HG03039 (cell line): Measurements from ENCODE around the gene FATE1.

Source experiments
- ATAC-seq: cut with Tn5 transposase; IDR thresholded peaks from one replicate; pipeline ENCODE4 v1.9.1; 2021; ENCODE audit warnings: mild to moderate bottlenecking, moderate library complexity; ENCODE audit not compliant: unreplicated experiment

FATE1 gene

DNA sequence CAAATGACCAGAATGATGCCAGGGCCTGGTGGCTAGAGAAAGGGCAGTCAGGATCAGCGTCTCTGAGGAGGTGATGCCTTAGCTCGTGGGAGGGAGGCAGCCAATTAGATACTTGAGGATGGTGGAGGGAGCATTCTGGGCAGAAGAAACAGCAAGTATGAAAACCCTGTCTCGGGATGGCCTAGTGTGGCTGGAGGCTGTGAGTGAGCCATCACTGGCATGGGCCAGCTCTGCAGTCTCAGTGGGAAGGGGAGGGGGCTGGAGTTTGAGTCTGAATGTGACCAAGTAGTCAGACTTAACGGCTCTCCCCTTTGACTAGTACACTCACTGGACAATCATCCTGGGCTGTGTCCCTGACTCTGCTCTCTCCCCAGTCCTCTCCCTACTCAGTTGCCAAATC is 25.8 kb downstream of the FATE1 start:
- ATAC-seq, result no peak

DNA sequence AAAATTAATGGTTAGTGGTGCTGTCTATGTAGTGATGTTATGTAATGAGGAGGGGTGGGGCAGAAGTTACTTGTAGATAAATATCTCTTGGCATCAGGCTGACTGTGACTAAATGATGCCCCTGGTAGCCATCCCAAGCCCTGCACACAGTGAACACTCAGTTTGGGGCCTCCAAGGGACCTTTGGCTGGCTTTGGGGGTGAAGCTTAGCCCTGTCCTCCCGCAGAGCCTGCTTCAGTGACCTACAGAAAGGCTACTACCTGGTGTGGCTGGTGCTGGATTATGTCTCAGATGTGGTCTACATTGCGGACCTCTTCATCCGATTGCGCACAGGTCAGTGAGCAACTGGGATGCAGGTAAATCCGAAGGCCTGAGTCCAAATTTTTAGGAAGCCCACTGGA is 26.5 kb downstream of the FATE1 start:
- no peak for ATAC-seq

DNA sequence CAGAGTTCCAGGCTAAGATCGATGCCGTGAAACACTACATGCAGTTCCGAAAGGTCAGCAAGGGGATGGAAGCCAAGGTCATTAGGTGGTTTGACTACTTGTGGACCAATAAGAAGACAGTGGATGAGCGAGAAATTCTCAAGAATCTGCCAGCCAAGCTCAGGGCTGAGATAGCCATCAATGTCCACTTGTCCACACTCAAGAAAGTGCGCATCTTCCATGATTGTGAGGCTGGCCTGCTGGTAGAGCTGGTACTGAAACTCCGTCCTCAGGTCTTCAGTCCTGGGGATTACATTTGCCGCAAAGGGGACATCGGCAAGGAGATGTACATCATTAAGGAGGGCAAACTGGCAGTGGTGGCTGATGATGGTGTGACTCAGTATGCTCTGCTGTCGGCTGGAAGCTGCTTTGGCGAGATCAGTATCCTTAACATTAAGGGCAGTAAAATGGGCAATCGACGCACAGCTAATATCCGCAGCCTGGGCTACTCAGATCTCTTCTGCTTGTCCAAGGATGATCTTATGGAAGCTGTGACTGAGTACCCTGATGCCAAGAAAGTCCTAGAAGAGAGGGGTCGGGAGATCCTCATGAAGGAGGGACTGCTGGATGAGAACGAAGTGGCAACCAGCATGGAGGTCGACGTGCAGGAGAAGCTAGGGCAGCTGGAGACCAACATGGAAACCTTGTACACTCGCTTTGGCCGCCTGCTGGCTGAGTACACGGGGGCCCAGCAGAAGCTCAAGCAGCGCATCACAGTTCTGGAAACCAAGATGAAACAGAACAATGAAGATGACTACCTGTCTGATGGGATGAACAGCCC is 28.0 kb downstream of the FATE1 start:
- no peak for ATAC-seq

DNA sequence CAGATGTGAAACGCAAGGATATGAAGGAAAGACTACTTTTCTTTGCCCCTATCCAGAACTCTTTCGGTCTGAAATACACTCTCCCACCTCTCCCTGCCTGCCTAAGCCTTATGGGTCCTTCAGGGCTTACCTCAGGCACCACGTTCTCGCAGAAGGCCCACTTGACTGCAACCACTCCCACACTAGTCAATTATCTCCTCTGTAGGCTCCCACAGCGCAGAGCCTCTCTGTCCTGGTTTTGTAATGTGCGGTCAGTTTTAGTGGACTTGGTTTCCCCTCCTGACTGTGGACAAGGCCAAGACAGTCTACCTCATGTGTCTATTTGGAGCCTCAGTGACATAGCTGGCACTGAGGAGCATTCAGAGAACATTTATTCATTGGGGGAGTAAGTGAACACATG is 29.8 kb downstream of the FATE1 start:
- ATAC-seq, result no peak

DNA sequence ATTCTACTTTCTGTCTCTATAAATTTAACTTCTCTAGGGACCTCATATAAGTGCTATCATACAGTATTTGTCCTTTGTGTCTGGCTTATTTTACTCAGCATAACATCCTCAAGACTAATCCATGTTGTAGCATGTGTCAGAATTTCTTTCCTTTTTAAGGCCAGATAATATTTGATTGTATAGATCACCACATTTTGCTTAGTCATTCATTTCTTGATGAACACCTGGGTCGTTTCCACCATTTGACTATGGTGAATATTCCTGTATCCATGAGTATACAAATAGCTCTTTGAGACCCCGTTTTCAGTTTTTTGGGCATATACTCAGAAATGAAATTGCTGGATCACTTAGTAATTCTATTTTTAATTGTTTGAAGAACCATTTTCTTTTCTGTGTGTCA is 30.7 kb downstream of the FATE1 start:
- ATAC-seq, result no peak

DNA sequence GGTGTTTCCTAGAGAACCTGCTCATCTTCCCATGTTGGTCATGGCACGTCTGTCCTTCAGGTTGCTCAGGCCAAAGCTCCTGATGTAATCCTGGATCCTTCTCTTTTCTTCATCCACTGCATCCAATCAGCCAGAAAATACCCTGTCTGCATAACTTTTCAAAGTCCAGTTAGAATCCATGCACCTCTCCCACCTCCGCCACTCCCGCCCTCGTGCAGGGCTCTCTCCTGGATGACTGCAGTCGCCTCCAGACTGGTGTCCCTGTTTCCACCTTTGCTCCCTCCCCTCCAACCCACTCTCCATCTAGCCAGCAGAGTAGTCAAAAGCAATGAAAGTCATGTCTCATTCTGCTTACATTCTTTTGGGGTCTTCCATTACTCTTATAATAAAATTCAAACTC is 34.7 kb downstream of the FATE1 start:
- no peak for ATAC-seq

DNA sequence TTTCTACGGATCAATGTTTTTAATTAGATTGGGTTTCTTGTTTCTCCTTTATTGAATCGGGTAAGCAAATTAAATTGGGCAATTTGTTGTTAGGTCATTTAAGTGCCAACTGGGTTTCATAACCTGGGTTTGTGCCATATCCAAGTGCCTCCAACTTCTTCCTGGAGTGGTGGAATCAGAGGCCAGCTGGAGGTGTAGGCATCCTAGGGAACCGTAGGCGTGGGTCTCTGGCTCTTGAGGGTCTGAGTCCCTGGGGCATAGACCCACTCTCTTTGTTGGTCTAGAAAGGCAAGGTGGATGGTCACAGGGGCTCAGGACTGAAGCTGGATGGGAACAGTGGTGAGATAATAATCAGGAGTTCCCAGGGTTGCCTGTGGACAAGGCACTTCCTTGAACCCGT is 37.0 kb downstream of the FATE1 start:
- ATAC-seq, result no peak

DNA sequence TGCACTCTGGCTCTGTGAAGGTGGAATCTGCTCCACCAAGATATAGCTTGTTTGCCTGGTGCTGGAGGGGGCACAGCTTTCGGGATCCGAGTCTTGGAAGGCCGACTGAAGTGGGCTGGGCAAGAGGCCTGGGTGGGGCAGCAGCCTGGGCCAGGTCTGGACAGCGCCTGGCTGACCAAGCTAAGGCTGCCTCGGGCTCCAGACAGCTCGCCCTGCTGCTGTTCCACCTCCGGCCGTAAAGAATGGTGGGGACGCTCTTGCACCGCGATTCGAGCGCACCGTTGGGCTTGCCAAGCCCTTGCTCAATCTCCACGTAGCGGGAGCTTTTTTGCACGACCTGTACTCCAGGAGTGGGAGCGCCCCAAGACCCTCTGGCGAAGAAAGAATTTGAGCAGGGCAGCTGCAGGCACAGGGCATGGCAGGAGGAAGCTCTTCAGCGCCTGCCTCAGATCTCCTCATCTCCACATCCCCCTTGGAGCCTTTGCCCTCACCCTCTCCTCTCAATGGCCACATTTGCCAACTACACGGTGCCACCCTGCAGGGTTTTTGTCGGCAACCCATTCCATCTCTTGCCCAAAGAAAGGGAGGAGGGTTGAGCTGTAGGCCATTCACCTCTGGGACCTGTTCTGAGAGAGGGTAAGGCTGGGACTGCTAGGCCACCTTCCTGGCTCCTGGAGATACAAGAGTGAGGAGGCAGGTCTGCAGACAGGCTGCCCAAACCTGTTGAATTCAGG is 37.6 kb downstream of the FATE1 start:
- ATAC-seq, result peak; percentile 71

DNA sequence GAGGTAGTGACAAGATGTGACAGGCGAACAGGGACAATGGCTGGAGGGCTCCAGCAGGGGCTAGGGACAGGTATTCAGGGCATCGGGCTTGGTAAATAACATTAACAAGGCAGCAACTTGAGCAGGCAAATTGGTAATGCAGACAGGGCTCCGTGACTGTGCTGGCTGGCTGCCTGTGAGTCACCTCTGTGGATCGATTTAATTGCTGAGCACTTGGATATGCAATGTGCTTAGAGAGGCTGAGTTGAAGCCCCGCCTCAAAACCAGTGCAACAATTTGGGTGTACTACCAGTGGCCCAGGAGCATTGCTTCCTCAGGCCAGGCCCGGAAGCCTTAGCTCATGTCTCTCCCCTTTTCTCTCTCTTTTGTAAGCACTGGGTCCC is 38.2 kb downstream of the FATE1 start:
- no peak for ATAC-seq

DNA sequence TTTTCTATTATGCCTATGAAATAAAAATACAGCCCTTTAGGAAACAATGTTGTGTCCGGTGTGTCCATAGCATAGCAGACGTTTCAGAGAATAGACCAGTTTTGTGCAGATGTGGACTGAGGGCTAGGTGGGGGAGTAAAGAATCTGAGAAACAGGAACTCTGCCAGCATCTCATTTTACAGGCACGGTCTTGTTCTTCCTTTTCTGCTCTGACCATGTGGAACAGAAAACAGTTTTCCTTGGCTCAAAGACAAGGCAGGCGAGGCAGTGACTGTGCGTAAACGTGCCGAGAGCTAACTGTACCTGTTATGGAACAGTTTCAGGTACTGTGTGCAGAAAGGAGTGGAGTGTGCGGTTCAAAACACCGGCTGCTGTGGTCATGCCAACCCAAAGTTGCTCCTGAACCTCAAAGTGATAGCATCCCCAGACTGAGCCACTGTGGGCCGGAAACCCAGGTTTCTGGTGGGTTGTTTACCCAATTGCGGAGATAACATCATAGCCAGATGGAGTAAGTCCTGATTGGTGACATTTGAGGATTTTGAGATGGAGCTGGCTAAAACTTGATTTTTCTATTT is 38.9 kb downstream of the FATE1 start:
- ATAC-seq, result no peak

DNA sequence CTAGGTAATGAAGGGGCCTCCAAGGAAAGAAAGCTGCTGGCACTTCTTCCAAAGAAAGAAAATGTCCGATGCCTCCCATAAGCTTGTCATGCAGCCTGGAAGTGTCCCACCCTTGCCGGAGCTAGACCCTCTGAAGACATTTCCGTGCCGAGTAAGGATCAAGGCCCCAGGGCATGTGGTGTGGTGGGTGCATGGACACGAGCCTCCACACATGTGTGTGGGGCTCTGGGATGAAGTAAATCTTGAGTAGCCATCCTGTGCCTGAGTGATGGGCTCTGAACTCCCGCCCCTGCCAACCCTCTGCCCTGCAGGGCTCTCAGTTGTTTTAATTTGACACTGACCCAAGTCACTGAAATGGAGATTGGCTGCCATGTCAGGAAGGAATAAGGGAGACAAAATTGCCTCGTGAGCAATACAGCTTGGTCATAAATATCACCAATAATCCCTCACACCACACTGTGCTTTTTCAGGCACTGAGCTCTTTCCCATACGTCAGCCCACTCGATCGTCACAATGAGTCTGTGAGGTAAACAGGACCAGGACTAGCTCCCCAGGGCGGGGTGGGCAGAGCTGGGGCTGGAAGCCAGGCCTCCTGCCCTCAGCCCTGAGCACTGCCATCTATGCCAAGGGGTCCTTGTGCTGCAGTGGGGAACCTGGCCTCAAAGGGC is 43.3 kb downstream of the FATE1 start:
- ATAC-seq, result no peak

DNA sequence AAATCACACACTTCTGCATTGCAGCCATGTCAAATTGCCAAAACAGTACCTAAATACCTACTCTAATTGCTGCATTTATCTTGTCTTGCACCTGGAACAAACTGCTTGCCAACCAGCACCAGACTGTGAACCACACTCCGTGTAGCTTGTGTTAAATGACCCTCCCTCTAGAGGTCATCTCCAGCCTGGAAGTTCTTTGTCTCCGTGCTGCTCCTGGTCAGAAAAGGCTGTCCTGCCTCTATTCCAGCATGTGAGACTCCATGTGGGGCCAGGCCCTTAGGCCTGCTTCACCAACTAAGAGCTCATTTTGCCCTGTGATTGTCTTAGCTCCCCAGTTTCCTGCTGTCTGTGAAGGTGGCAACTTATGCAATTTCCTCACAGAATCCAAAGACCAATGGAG is 47.0 kb downstream of the FATE1 start:
- ATAC-seq, result no peak

DNA sequence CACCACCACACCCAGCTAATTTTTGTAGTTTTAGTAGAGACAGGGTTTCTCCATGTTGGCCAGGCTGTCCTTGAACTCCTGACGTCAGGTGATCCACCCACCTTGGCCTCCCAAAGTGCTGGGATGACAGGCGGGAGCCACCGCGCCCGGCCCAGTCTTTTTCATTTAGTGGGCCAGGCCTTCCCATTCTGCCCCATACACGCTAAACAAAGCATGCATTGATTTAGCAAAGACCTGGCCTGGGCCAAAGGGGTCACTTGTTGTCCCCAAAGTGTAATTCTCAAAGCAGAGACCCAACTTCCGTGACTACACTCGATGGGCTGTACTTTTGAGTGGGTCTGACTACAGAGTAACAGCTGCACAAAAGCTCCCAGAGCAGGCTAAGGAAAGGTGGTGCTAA is 47.9 kb downstream of the FATE1 start:
- ATAC-seq, result no peak

DNA sequence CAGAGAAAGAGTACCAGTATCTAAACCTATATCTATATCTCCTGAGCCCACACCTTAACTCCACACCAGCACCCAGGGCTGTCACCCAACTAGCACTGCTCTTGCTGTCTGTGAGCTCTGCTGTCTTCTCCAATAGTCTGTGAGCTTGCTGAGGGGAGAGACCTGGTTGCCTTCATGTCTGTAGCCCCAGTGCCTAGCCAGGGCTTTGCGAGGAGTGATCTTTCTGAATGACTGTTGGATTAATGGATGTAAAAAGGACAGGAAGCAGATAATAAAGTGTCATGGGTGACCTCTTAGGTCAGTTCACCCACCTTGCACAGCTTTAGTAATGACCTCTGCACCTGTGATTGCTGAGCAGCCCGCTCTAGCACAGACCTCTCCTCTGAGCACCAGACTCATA is 49.2 kb downstream of the FATE1 start:
- no peak for ATAC-seq

DNA sequence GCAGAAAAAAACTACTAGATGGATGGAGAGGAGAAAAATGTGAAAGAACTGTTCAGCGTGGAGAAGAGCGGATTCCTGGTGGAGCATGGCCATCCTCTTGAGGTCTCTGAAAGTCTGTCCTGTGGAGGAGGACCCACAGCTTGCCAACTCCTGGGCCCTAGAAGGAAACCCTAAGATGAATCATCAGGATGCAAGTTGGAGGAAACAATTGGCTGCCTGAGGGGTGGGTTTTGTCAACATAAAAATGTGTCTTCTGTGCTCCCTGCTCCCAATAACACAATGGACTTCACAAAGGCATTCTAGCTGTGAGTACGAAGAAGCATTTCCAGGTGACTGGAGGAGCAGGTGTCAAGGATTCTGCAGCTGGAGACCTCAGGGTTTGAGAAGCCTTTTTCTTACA is 55.9 kb downstream of the FATE1 start:
- ATAC-seq, result no peak
